Panc1 (cell line): ENCODE measurements around the gene RIMBP3B. TPM values are rescaled to one million over a fixed set of nuclear protein-coding genes. Genes with fewer than 3 reads are reported as not detected.
"Not testable (repeated sequence)": the region's sequence is repeated elsewhere in the genome, so short reads cannot be mapped to it uniquely, and the experiment has no call there.

ENCODE experiments used
- ATAC-seq: fragments of 200-7000 bp; cut with Tn5 transposase; 2 replicates; pipeline ENCODE4 v1.9.1; 2020; ENCODE audit warnings: mild to moderate bottlenecking, moderate library complexity
- BruUV-seq: library from RNA; stranded (reverse); fragments of 400-500 nt; replicated peaks from 2 replicates; lab custom pipeline; 2021; lab: Mats Ljungman, UMichigan
- CTCF ChIA-PET: fragments of 300-600 bp; sonication (Branson Sonifier 250); formaldehyde crosslinking; loops from one replicate; lab custom pipeline; 2022; ENCODE audit warnings: antibody characterized with exemption; lab: Charles Lee
- POLR2A ChIA-PET: fragments of 300-600 bp; sonication (Branson Sonifier 250); formaldehyde crosslinking; loops from one replicate; lab custom pipeline; 2022; ENCODE audit warnings: antibody characterized with exemption; lab: Charles Lee
- DNase-seq: peaks from one replicate; pipeline ENCODE4 v3.0.0-alpha.2; 2010; ENCODE audit warnings: low read depth, low spot score
- H3K27ac ChIP-seq: 2 replicates; pipeline ENCODE4 v1.5.1; 2011; ENCODE audit warnings: mild to moderate bottlenecking, low read length, inconsistent platforms
- H3K27me3 ChIP-seq: fragments of 200-500 bp; sonication (Bioruptor generic); 2 replicates; pipeline ENCODE4 v1.6.0; 2014; ENCODE audit warnings: low read length, inconsistent platforms; ENCODE audit not compliant: control insufficient read depth, insufficient read depth
- H3K36me3 ChIP-seq: fragments of 200-500 bp; sonication (Bioruptor generic); 2 replicates; pipeline ENCODE4 v1.5.1; 2014; ENCODE audit warnings: inconsistent platforms, mild to moderate bottlenecking, low read length, moderate library complexity; ENCODE audit not compliant: control insufficient read depth, insufficient read depth
- H3K4me1 ChIP-seq: 2 replicates; pipeline ENCODE4 v1.5.1; 2011; ENCODE audit warnings: inconsistent platforms, mild to moderate bottlenecking, low read length, moderate library complexity; ENCODE audit not compliant: control insufficient read depth, insufficient read depth
- H3K4me3 ChIP-seq, 2 experiments: 2 replicates each; pipeline ENCODE4 v1.5.1; 2011 to 2012; ENCODE audit warnings: low read depth in 2 of 2, low read length in 2 of 2, mild to moderate bottlenecking in 2 of 2, inconsistent platforms in 1 of 2, moderate library complexity in 1 of 2
- H3K9me3 ChIP-seq: fragments of 200-500 bp; sonication (Bioruptor generic); 2 replicates; pipeline ENCODE4 v1.5.1; 2014; ENCODE audit warnings: low read depth, mild to moderate bottlenecking, inconsistent platforms, low read length, moderate library complexity; ENCODE audit not compliant: control insufficient read depth, insufficient read depth
- in situ Hi-C: cut with HindIII; loops from 2 replicates; pipeline ENCODE4 v1.10.0; 2016; ENCODE audit warnings: low sequenced_read_pairs, low pct_unique_long_range_greater_than_20kb
- intact Hi-C: fragments of 100-400 bp; cut with micrococcal nuclease; formaldehyde crosslinking; loops from one replicate; pipeline ENCODE4 v1.10.0; 2022; ENCODE audit not compliant: unreplicated experiment
- total RNA-seq: library from RNA; stranded (reverse); gene quantifications from one replicate; pipeline ENCODE4 v1.2.1, GENCODE V29; 2021; ENCODE audit not compliant: unreplicated experiment

RIMBP3B gene
- total RNA-seq, 1 experiment from 2014 or later = 0.54 TPM

DNA sequence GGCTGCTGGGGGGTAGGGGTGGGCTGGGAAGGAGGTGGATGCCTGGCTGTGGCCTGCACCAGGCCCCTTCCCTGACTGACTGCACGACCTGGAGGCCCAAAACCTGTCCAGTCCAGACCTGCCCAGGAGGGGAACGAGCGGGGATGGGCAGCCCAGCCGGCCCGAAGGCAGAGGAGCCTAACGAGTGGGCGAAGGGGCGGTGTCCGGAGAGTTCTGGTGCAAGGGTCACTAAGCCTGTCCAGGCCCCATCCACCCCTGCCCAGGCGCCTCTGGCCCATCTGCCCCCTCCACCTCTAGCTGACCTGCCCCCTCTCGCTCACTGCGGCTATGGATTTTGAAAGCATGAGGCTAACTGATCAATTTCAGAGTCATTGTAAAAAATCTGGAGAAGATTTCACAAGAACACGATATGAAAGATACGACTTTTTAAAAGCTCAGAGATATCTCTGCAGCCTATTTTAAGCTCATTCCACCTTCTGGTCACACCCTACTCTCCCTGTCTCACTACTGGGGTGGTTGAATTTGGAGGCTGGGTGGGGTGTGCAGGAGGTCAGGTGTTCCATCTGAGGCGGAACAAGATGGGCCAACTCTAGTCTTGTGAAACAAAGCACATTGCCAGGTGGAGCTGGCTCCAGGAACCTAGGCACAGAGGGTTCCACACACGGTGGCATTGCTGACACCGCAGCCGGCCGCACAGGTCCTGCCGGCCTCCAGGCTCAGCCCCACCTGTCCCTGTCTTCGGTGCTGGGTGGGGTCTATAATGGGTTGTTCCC, 17.8 kb downstream of the RIMBP3B start:
- ATAC-seq, H3K4me1 ChIP-seq, H3K36me3 ChIP-seq, H3K27me3 ChIP-seq, DNase-seq, H3K4me3 ChIP-seq, H3K27ac ChIP-seq, CTCF ChIA-PET, BruUV-seq, intact Hi-C loops, POLR2A ChIA-PET, H3K9me3 ChIP-seq, in situ Hi-C loops: not testable (repeated sequence)

DNA sequence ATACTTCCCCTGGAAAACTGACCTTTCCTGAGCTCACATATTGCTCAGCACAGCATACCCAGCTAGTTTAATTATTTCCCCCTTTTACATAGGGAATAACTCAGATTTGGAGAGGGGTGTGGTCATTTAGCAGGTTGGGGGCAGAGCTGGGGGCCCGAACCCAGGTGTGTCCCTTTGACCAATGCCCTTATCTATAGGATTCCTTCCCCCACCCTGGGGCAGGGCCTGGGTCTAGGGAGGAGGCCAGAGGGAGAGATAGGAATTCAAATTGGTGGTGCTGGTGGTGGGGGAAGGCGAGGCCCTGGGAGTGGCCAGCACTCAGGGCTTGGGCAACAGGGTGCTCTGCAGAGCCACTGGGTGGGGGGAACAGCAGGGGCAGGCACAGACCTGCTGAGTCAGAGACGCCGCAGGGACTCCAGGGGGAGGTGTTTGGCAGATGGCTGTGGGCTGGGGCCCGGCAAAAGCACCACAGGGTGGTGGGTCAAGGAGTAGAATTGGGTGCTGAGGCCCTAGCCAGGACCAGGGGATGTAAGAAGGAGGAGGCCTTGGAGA, 19.3 kb downstream of the RIMBP3B start:
- BruUV-seq, H3K27ac ChIP-seq, POLR2A ChIA-PET, CTCF ChIA-PET, in situ Hi-C loops, H3K9me3 ChIP-seq, H3K4me1 ChIP-seq, H3K4me3 ChIP-seq, H3K36me3 ChIP-seq, DNase-seq, intact Hi-C loops, ATAC-seq, H3K27me3 ChIP-seq: not testable (repeated sequence)

DNA sequence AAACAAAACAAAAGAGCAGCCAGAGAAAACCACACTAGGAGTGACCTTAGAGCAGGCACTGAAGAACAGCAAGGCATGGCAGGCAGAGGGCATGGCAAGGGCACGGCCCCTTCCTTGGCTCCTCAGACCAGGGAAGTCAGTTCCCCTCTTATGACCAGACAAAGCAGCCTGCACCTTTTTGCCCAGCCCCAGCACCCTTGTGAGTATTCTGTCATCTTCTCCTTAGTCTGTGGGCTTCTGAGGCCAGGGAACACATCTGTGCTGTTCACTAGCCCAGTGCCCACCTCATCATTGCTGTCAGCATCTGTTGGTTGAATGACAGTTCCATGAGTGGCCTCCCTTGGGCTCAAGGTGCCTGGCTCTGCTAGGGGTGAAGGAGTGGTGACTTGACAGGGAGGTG, 23.6 kb downstream of the RIMBP3B start:
- H3K4me1 ChIP-seq, H3K36me3 ChIP-seq, CTCF ChIA-PET, POLR2A ChIA-PET, in situ Hi-C loops, H3K4me3 ChIP-seq, H3K27ac ChIP-seq, intact Hi-C loops, ATAC-seq, BruUV-seq, DNase-seq, H3K27me3 ChIP-seq, H3K9me3 ChIP-seq: not testable (repeated sequence)

DNA sequence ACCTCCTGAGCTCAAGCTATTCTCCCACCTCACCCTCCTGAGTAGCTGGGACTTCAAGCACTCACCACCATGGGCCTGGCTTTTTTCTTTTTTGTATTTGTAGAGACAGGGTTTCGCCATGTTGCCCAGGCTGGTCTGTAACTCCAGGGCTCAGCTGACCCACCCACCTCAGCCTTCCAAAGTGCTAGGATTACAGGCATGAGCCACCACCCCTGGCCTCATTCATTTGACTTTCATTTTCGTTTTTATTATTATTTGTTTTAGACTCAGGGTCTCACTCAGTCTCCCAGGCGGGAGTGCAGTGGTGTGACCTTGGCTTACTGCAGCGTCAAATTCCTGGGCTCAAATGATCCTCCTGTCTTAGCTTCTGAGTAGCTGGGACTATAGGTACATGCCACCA, 24.2 kb downstream of the RIMBP3B start:
- intact Hi-C loops, BruUV-seq, in situ Hi-C loops, ATAC-seq, DNase-seq, H3K27ac ChIP-seq, H3K27me3 ChIP-seq, CTCF ChIA-PET, POLR2A ChIA-PET, H3K36me3 ChIP-seq, H3K9me3 ChIP-seq, H3K4me1 ChIP-seq, H3K4me3 ChIP-seq: not testable (repeated sequence)

DNA sequence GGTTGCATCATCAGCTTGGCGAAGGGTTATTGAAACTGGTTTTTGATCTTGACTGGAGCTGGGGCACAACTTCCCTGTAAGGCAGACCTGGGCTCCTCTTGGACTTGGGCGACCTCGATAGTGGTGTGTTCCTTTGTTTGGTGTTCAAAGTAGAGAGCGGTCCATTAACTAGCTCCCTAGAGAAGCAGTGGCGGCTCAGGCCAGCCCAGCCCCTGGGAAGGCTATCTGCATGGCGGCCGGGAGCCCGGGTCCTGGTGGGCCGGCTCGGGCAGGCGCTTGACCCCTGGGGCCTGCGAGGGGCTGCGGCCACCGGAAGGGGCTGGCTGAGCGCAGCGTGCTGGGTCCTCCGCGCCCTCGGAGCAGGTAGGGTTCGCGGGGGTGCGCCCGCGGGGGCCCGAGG, 32.8 kb downstream of the RIMBP3B start:
- ATAC-seq, CTCF ChIA-PET, intact Hi-C loops, in situ Hi-C loops, H3K4me1 ChIP-seq, H3K4me3 ChIP-seq, H3K27ac ChIP-seq, POLR2A ChIA-PET, BruUV-seq, H3K9me3 ChIP-seq, DNase-seq, H3K27me3 ChIP-seq, H3K36me3 ChIP-seq: not testable (repeated sequence)

DNA sequence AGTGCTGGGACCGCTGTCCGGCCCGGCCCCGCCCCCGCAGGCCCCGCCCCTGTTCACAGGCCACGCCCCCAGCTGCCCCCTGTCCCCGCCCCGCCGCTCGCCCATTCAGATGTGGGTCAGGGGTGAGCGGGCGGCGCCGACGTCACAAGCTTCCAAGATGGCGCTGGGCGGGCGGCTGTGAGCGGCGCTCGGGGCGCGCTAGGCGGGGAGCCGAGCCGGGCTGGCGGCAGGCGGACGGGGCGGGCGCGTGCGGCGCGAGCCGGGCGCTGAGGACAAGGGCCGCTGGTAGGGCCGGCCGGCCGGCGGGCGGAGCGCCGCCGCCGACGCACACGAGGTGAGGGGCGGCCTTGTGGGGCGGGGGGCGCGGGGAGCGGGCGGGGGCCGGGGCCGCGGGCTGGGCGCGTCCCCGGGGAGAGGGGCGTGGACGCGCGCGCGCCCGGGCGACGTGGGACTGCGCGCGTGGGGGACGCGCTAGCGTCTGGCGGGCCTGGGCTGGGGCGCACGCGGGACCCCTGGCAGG, 33.7 kb downstream of the RIMBP3B start, which contains the start of gene HIC2:
HIC2 (plus strand) TSS at position 145 of the 520 bp plus-strand sequence. CDS start 25,461 bp downstream, outside the sequence.
- peak within 1 kb of the TSS; percentile 35; a peak in 3 of 4 replicates for H3K4me3 ChIP-seq
- ATAC-seq = peak; percentile 78
- POLR2A ChIA-PET, DNase-seq, H3K4me1 ChIP-seq, in situ Hi-C loops, intact Hi-C loops, H3K36me3 ChIP-seq, H3K27ac ChIP-seq, CTCF ChIA-PET, H3K27me3 ChIP-seq, H3K9me3 ChIP-seq, BruUV-seq: not testable (repeated sequence)

DNA sequence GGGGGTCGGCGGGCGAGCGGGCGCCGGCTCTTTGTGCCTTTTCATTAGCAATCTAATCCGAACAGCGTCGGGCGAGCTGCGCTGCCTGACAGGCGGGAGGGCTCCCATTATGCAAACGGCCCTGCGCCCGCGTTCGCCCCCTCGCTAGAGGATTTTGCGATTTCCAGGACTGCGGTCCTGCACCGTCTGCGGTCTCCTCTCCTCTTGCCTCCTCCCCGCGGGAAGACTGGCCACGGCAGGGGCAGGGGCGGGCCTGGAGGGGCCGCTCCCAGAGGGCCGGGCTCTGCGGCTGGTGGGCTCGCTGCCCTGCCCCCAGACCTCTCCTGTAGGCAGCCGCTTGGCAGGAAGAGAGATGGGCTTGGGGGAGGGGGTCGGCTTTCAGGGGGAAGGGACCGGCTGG, 34.3 kb downstream of the RIMBP3B start:
- POLR2A ChIA-PET, CTCF ChIA-PET: not testable (repeated sequence)
- peak overlapping the region; percentile 35; a peak in 3 of 4 replicates for H3K4me3 ChIP-seq

More for the DNA sequence above, 34.3 kb downstream of the RIMBP3B start:
- intact Hi-C loops, BruUV-seq, H3K36me3 ChIP-seq, H3K27me3 ChIP-seq, H3K27ac ChIP-seq, H3K4me1 ChIP-seq, in situ Hi-C loops, DNase-seq, H3K9me3 ChIP-seq: not testable (repeated sequence)
- peak; percentile 23 for ATAC-seq
